Upper lobe of right lung (tissue), 1 donor: ENCODE results near the gene DNAJC2. TPM values are rescaled to one million over a fixed set of nuclear protein-coding genes. Genes with fewer than 3 reads are reported as not detected.

ENCODE experiments used
- ATAC-seq: fragments of 200-7000 bp; cut with Tn5 transposase; one replicate; pipeline ENCODE4 v1.9.1; 2020; ENCODE audit warnings: mild to moderate bottlenecking, moderate library complexity
- DNase-seq: peaks from one replicate; pipeline ENCODE4 v3.0.0-alpha.2; 2020
- H3K27ac ChIP-seq: fragments of 200-600 bp; one replicate; pipeline ENCODE4 v1.8.0; 2022
- H3K27me3 ChIP-seq: fragments of 200-600 bp; one replicate; pipeline ENCODE4 v1.8.0; 2022; ENCODE audit warnings: mild to moderate bottlenecking
- H3K36me3 ChIP-seq: fragments of 200-600 bp; one replicate; pipeline ENCODE4 v1.8.0; 2022
- H3K4me1 ChIP-seq: fragments of 200-600 bp; one replicate; pipeline ENCODE4 v1.8.0; 2022
- H3K4me3 ChIP-seq: fragments of 200-600 bp; one replicate; pipeline ENCODE4 v1.8.0; 2022; ENCODE audit warnings: mild to moderate bottlenecking
- H3K9me3 ChIP-seq: fragments of 200-600 bp; one replicate; pipeline ENCODE4 v1.8.0; 2022
- intact Hi-C: fragments of 100-400 bp; cut with DNase I; formaldehyde crosslinking; loops from one replicate; pipeline ENCODE4 v1.11.0; 2022
- total RNA-seq: library from RNA; stranded (reverse); fragmentation: NEBNext Ultra II Directional; extraction: Animal tissue kit (Norgen Biotek cat#: 25700); gene quantifications from one replicate; pipeline ENCODE4 v1.2.1, GENCODE V29; 2021
- TF ChIP-seq, protein P1 (sequence below): fragments of 200-600 bp; IDR thresholded peaks from one replicate; pipeline ENCODE4 v1.8.0; 2022; ENCODE audit warnings: antibody characterized with exemption
- donor health status: DM: no; HTN: yes; CAD: no; lungs with severe emphysema.

Gene DNAJC2
- total RNA-seq, 1 donor from 2014 or later: 19.5 TPM

DNA sequence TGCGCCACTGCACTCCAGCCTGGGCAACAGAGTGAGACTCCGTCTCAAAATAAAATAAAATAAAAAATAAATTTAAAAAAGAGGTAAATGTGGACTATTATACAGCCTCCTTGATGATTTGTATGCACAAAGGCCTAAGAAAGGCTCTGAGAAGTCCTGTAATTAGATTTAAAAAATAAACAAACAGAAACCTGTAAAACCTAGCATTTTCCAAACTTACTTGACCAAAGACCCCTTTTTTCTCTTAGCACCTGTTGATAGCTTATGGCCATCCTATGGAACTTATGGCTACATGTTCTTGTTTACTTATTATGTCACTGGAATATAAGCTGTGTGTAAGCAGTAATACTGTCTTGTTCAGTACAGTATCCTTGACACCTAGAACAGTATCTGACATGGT lies 5.7 kb downstream of the DNAJC2 start:
- H3K9me3 ChIP-seq: no peaks in the 10 kb centered on the region
- TF ChIP-seq, protein P1, sequence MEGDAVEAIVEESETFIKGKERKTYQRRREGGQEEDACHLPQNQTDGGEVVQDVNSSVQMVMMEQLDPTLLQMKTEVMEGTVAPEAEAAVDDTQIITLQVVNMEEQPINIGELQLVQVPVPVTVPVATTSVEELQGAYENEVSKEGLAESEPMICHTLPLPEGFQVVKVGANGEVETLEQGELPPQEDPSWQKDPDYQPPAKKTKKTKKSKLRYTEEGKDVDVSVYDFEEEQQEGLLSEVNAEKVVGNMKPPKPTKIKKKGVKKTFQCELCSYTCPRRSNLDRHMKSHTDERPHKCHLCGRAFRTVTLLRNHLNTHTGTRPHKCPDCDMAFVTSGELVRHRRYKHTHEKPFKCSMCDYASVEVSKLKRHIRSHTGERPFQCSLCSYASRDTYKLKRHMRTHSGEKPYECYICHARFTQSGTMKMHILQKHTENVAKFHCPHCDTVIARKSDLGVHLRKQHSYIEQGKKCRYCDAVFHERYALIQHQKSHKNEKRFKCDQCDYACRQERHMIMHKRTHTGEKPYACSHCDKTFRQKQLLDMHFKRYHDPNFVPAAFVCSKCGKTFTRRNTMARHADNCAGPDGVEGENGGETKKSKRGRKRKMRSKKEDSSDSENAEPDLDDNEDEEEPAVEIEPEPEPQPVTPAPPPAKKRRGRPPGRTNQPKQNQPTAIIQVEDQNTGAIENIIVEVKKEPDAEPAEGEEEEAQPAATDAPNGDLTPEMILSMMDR: no peak
- peaks cover 14% of the 10 kb centered on the region for H3K4me1 ChIP-seq
- H3K36me3 ChIP-seq: peaks cover 76% of the 10 kb centered on the region
- no peak overlapping the region for H3K4me3 ChIP-seq
- intact Hi-C loops: no loop called here
- no peaks in the 10 kb centered on the region for H3K27me3 ChIP-seq
- no peak overlapping the region for H3K27ac ChIP-seq
- DNase-seq (no peak), ATAC-seq (no peak)

DNA sequence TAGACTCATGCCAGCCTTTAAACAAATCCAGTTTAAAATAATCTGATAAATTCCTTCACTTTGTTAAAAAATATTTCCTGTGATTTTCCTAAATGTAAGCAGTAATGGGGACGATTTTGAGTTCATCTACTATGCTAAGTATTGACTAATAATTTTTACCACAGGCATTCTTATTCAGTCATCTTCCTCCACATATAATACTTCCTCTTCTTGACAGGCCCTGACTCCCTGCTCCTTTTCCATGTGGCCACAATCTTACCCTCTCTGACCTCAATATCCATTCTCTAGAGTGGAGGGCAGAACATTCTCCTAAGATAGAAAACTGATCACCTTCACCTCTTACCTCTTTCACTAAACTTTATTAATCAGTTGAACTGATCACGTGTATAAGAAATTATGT lies 7.8 kb downstream of the DNAJC2 start:
- Histone ChIP-seq H3K27ac (no peak overlapping the region), H3K9me3 (no peaks in the 10 kb centered on the region), H3K27me3 (no peaks in the 10 kb centered on the region), H3K4me1 (peaks cover 2% of the 10 kb centered on the region), H3K36me3 (peaks cover 88% of the 10 kb centered on the region), H3K4me3 (no peak overlapping the region)
- intact Hi-C loops: no loop called here
- TF ChIP-seq, protein P1: no peak
- ATAC-seq: peak; percentile 49
- no peak for DNase-seq

DNA sequence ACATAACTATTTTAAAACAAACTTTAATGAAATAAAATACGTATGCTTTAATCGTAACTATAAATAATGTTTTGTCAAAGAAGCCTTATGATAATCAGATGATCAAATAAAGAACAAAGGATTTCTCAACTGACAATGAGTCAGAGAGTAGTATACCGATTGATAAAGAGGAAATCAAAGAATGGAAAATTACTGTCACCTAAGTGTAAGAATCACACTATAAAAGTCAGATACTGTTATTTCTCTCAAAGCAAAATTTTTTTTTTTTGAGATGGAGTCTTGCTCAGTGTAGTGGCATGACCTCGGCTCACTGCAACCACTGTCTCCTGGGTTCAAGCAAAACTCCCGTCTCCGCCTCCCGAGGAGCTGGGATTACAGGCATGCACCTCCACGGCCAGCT lies 18.8 kb downstream of the DNAJC2 start:
- Histone ChIP-seq H3K36me3 (peaks cover 75% of the 10 kb centered on the region), H3K4me3 (no peak overlapping the region), H3K9me3 (no peaks in the 10 kb centered on the region), H3K27ac (no peak overlapping the region), H3K4me1 (no peaks in the 10 kb centered on the region), H3K27me3 (no peaks in the 10 kb centered on the region)
- no peak for ATAC-seq
- TF ChIP-seq, protein P1: no peak
- intact Hi-C loops: no loop called here
- DNase-seq: no peak

DNA sequence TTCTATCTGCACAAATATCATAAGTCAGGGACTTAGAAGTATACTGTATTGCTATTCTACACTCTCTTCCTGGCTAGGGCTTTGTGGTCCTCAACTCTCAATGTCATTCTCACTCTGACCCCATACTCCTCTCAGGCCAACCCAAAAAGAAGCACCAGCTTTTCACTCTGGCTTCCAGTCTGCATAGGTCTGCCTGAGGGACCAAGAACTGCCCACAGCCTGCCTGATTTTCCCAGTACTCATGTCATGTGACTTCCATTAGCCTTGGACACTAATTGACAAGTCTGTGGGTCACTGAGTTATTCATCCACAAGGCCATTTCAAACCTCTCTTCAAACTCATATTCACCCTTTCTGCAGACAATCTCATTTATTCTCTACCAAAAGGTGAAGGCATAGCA lies 27.6 kb downstream of the DNAJC2 start:
- intact Hi-C loops: no loop called here
- Histone ChIP-seq H3K9me3 (no peaks in the 10 kb centered on the region), H3K36me3 (peaks cover 99% of the 10 kb centered on the region), H3K27me3 (no peaks in the 10 kb centered on the region), H3K4me1 (no peaks in the 10 kb centered on the region), H3K4me3 (no peak overlapping the region), H3K27ac (no peak overlapping the region)
- no peak for ATAC-seq
- DNase-seq: no peak
- TF ChIP-seq, protein P1: no peak

DNA sequence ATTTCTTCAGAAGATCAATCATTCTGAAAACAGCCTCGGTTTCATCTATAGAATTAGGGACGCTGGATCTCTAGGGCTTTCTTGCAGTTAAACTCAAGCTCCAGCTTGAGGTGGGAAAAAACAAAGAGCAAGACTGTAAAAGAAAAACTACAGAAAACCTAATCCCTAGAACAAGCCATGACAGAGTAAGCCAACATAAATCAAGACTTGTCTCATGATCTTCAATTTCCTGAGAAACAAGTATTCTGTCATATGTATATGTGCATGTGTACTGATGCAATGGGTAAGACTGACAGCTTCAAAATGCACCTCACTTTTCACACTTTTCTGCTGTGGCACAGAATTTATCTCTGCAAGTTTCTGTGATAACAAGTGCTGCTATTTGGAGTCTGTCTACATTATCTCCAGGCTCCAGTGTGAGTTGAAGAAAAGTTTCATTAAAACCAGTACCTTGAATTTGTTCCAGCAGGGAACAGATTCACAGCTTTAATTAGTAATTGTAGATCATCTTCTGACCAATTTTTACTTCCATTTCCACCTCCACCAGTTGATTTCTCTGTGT lies 28.1 kb downstream of the DNAJC2 start:
- Histone ChIP-seq H3K4me3 (no peak overlapping the region), H3K27me3 (no peaks in the 10 kb centered on the region), H3K4me1 (no peaks in the 10 kb centered on the region), H3K36me3 (peaks cover 99% of the 10 kb centered on the region), H3K9me3 (no peaks in the 10 kb centered on the region), H3K27ac (no peak overlapping the region)
- intact Hi-C loops: no loop called here
- ATAC-seq (no peak), DNase-seq (no peak)
- TF ChIP-seq, protein P1: no peak

DNA sequence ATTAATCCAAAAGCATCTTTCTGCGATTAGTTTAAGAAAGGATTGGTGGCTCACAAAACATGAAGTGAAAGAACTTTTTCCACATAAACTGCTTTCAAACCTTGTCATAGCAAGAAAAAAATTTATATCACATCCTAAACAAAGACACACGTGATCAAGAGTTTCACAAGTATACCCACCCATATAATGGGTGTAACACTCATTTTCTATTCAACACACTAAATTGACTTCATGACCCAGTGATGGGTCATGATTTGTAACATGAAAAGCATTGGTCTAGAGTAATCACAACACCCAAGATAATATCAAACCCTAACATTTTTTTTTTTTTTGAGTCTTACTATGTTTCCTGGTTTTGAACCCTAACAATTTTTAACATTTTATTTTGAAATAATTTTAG lies 29.7 kb downstream of the DNAJC2 start:
- intact Hi-C loops: no loop called here
- peaks cover 99% of the 10 kb centered on the region for H3K36me3 ChIP-seq
- DNase-seq (no peak), ATAC-seq (no peak)
- H3K9me3 ChIP-seq: no peaks in the 10 kb centered on the region
- no peak overlapping the region for H3K27ac ChIP-seq
- no peak overlapping the region for H3K4me3 ChIP-seq
- H3K27me3 ChIP-seq: no peaks in the 10 kb centered on the region
- TF ChIP-seq, protein P1: no peak
- H3K4me1 ChIP-seq: no peaks in the 10 kb centered on the region
